Nucleus accumbens (tissue), 56 donors: ENCODE results near the gene IKZF1.

Experiments
- DNase-seq, 56 donors: peaks; one replicate each; lab custom pipeline; 2025; lab: John Stamatoyannopoulos, UW

Gene IKZF1

GRCh38 chr7:50282813-50283605 lies 21.5 kb upstream of the IKZF1 start:
- DNase-seq = no peak

- no peak for DNase-seq
These were observed 20.8 kb upstream of the IKZF1 start for GRCh38 chr7:50283731-50284130.

GRCh38 chr7:50284296-50284695 lies 20.2 kb upstream of the IKZF1 start:
- no peak for DNase-seq

- DNase-seq = no peak
These were observed 19.2 kb upstream of the IKZF1 start for GRCh38 chr7:50285269-50285668.

- DNase-seq = no peak
These were observed 17.4 kb upstream of the IKZF1 start for GRCh38 chr7:50287129-50287528.

GRCh38 chr7:50292165-50292757 lies 12.3 kb upstream of the IKZF1 start:
- DNase-seq = no peak

- DNase-seq = no peak
These were observed 11.8 kb upstream of the IKZF1 start for GRCh38 chr7:50292763-50293162.

- DNase-seq = no peak
These were observed 10.9 kb upstream of the IKZF1 start for GRCh38 chr7:50293509-50294179.

- no peak for DNase-seq
These were observed 9.4 kb upstream of the IKZF1 start for GRCh38 chr7:50295133-50295532.

GRCh38 chr7:50296799-50297198 lies 7.7 kb upstream of the IKZF1 start:
- no peak for DNase-seq

- no peak for DNase-seq
These were observed 5.5 kb upstream of the IKZF1 start for GRCh38 chr7:50298811-50299562.

GRCh38 chr7:50300336-50300735 lies 4.2 kb upstream of the IKZF1 start:
- no peak for DNase-seq

- DNase-seq = no peak
These were observed 1.8 kb upstream of the IKZF1 start for GRCh38 chr7:50302486-50303334.

GRCh38 chr7:50303335-50304128 lies 984 bp upstream of the IKZF1 start:
- no peak for DNase-seq

GRCh38 chr7:50304911-50305582 lies 531 bp downstream of the IKZF1 start:
- DNase-seq = no peak

- no peak for DNase-seq
These were observed 1.3 kb downstream of the IKZF1 start for GRCh38 chr7:50305583-50306493.

- no peak for DNase-seq
These were observed 2.2 kb downstream of the IKZF1 start for GRCh38 chr7:50306494-50307367.
